CD4-positive, alpha-beta T cell (primary cell): ENCODE data around the gene RGP1. TPM values are rescaled to one million over a fixed set of nuclear protein-coding genes. Genes with fewer than 3 reads are reported as not detected.
A peak's percentile ranks its signal among the peaks of the same experiment; 100 is the strongest.

Experiments used
- ATAC-seq: fragments of 200-7000 bp; cut with Tn5 transposase; one replicate; pipeline ENCODE4 v1.10.0; 2022; ENCODE audit warnings: mild to moderate bottlenecking; ENCODE audit not compliant: poor library complexity
- CTCF ChIA-PET: fragments of 350-600 bp; sonication (Branson Sonifier 250); formaldehyde crosslinking; loops from one replicate; lab custom pipeline; 2021; ENCODE audit warnings: antibody characterized with exemption, inconsistent platforms; lab: Charles Lee
- POLR2A ChIA-PET: fragments of 350-600 bp; sonication (Branson Sonifier 250); formaldehyde crosslinking; loops from one replicate; lab custom pipeline; 2021; ENCODE audit warnings: antibody characterized with exemption, inconsistent platforms; lab: Charles Lee
- DNase-seq, 14 experiments: peaks; one replicate each; pipeline ENCODE4 v3.0.0-alpha.2; 2013 to 2020; ENCODE audit warnings: mixed read lengths in 2 of 14
- H3K27ac ChIP-seq, 2 donors: one replicate each; pipeline versions ENCODE4 v1.5.1 to v1.7.0; 2013; ENCODE audit warnings: low read length in 2 of 2, low read depth in 1 of 2, mild to moderate bottlenecking in 1 of 2
- H3K27me3 ChIP-seq, 2 experiments: 1 replicate in 1 of 2; 2 replicates in 1 of 2; pipeline versions ENCODE4 v1.6.1 to v1.7.0; 2013; ENCODE audit warnings: low read length in 2 of 2, control low read depth in 1 of 2, mild to moderate bottlenecking in 1 of 2, moderate library complexity in 1 of 2; ENCODE audit not compliant: insufficient read depth in 2 of 2, control insufficient read depth in 1 of 2
- H3K36me3 ChIP-seq: one replicate; pipeline ENCODE4 v1.6.1; 2013; ENCODE audit warnings: low read length, control low read depth; ENCODE audit not compliant: insufficient read depth
- H3K4me1 ChIP-seq: one replicate; pipeline ENCODE4 v1.6.1; 2013; ENCODE audit warnings: low read length, control low read depth; ENCODE audit not compliant: insufficient read depth
- H3K4me3 ChIP-seq: one replicate; pipeline ENCODE4 v1.5.1; 2013; ENCODE audit warnings: mild to moderate bottlenecking, low read length, moderate library complexity
- H3K9me3 ChIP-seq, 2 experiments: 1 replicate in 1 of 2; 2 replicates in 1 of 2; pipeline versions ENCODE4 v1.6.1 to v1.7.0; 2013; ENCODE audit warnings: low read length in 2 of 2, mild to moderate bottlenecking in 2 of 2, control low read depth in 1 of 2, moderate library complexity in 1 of 2; ENCODE audit not compliant: control insufficient read depth in 1 of 2, insufficient read depth in 1 of 2
- H3K27ac Mint-ChIP-seq: one replicate; pipeline ENCODE4 v1.8.0; 2020; ENCODE audit warnings: mixed read lengths
- H3K27me3 Mint-ChIP-seq: one replicate; pipeline ENCODE4 v1.8.0; 2021; ENCODE audit warnings: mixed read lengths
- H3K36me3 Mint-ChIP-seq: one replicate; pipeline ENCODE4 v1.8.0; 2021; ENCODE audit warnings: low read depth, mixed read lengths
- H3K4me1 Mint-ChIP-seq: one replicate; pipeline ENCODE4 v1.8.0; 2021; ENCODE audit warnings: low read depth, mixed read lengths
- H3K4me3 Mint-ChIP-seq: one replicate; pipeline ENCODE4 v1.8.0; 2020; ENCODE audit warnings: mild to moderate bottlenecking, mixed read lengths
- H3K9me3 Mint-ChIP-seq: one replicate; pipeline ENCODE4 v1.8.0; 2020; ENCODE audit warnings: mixed read lengths
- intact Hi-C, 2 experiments: fragments of 100-400 bp; cut with DNase I in 1 of 2; cut with micrococcal nuclease in 1 of 2; formaldehyde crosslinking; loops; one replicate each; pipeline versions ENCODE4 v1.15.1 to v1.9.0; 2023 to 2025; cut with DNase I, micrococcal nuclease
- total RNA-seq, 174 experiments: library from RNA in 2 of 174; stranded (reverse) in 2 of 174; gene quantifications; one replicate each; pipeline ENCODE4 v1.2.3 and lab custom pipeline; 2021 to 2026
- TF ChIP-seq, protein P1 (sequence below): fragments of 200-600 bp; IDR thresholded peaks from one replicate; pipeline ENCODE4 v1.8.0; 2022; ENCODE audit warnings: antibody characterized with exemption, mild to moderate bottlenecking

Gene RGP1
- total RNA-seq, 2 experiments from 2014 or later = 12.6 to 13.1 TPM

DNA sequence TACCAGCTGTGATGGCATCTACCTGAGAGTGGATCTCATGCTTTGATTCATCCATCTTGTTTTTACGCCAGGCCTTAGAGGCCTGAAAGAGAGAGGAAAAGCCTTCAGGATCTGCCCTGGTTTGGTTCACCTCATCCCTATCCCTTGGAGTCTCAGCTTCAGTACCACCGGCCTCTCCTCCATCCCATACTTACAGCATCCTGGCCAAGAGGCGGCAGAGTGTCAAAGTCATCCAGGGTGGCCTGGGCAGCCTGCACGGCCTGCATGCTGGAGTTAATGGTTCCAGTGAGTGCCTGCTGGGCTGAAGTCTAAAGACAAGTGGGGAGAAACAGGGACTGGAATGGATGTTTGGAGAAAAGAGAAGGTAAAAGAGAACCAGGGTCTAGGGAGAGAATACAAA, 29.5 kb upstream of the RGP1 start:
- H3K9me3 ChIP-seq = no peaks in the 10 kb centered on the region
- H3K4me1 ChIP-seq = no peaks in the 10 kb centered on the region
- DNase-seq = no peak
- H3K27ac ChIP-seq = no peak overlapping the region
- no peaks in the 10 kb centered on the region for H3K27me3 ChIP-seq
- CTCF ChIA-PET = no interaction called here
- TF ChIP-seq, protein P1, sequence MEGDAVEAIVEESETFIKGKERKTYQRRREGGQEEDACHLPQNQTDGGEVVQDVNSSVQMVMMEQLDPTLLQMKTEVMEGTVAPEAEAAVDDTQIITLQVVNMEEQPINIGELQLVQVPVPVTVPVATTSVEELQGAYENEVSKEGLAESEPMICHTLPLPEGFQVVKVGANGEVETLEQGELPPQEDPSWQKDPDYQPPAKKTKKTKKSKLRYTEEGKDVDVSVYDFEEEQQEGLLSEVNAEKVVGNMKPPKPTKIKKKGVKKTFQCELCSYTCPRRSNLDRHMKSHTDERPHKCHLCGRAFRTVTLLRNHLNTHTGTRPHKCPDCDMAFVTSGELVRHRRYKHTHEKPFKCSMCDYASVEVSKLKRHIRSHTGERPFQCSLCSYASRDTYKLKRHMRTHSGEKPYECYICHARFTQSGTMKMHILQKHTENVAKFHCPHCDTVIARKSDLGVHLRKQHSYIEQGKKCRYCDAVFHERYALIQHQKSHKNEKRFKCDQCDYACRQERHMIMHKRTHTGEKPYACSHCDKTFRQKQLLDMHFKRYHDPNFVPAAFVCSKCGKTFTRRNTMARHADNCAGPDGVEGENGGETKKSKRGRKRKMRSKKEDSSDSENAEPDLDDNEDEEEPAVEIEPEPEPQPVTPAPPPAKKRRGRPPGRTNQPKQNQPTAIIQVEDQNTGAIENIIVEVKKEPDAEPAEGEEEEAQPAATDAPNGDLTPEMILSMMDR = no peak
- intact Hi-C loops = no loop called here
- no peak for ATAC-seq
- no peaks in the 10 kb centered on the region for H3K27me3 Mint-ChIP-seq
- POLR2A ChIA-PET = no interaction called here
- H3K9me3 Mint-ChIP-seq = no peaks in the 10 kb centered on the region
- no peak overlapping the region for H3K4me3 ChIP-seq
- no peak overlapping the region for H3K27ac Mint-ChIP-seq
- H3K36me3 ChIP-seq = peaks cover 99% of the 10 kb centered on the region
- peaks cover 2% of the 10 kb centered on the region for H3K4me1 Mint-ChIP-seq
- H3K36me3 Mint-ChIP-seq = peaks cover 98% of the 10 kb centered on the region
- H3K4me3 Mint-ChIP-seq = no peak overlapping the region

GRCh38 chr9:35723426-35723825, 25.7 kb upstream of the RGP1 start:
- TF ChIP-seq, protein P1 = no peak
- POLR2A ChIA-PET = interaction anchor here (1.0 kb wide), 1 partner anchor 9 kb away, joined by 3 read pairs; the partner anchor contains the start of genes CREB3 and TLN1
- Mint-ChIP-seq H3K27ac (peak overlapping the region; percentile 24), H3K9me3 (no peaks in the 10 kb centered on the region), H3K4me1 (peaks cover 6% of the 10 kb centered on the region), H3K4me3 (no peak overlapping the region), H3K36me3 (peaks cover 81% of the 10 kb centered on the region), H3K27me3 (no peaks in the 10 kb centered on the region)
- DNase-seq (no peak), ATAC-seq (no peak)
- Histone ChIP-seq H3K27ac (no peak overlapping the region), H3K36me3 (peaks cover 92% of the 10 kb centered on the region), H3K9me3 (no peaks in the 10 kb centered on the region), H3K4me1 (peaks cover 25% of the 10 kb centered on the region), H3K4me3 (no peak overlapping the region), H3K27me3 (no peaks in the 10 kb centered on the region)
- CTCF ChIA-PET = no interaction called here
- intact Hi-C loops = no loop called here

GRCh38 chr9:35723908-35724307, 25.2 kb upstream of the RGP1 start:
- H3K4me1 ChIP-seq = peaks cover 30% of the 10 kb centered on the region
- H3K27ac Mint-ChIP-seq = no peak overlapping the region
- H3K4me3 Mint-ChIP-seq = no peak overlapping the region
- ChIA-PET CTCF (interaction anchor here (0.6 kb wide), 1 partner anchor 113 kb away, joined by 3 read pairs; no protein-coding TSS in a partner anchor), POLR2A (interaction anchor here (1.0 kb wide), 1 partner anchor 8 kb away, joined by 3 read pairs; the partner anchor contains the start of genes CREB3 and TLN1)
- intact Hi-C loops = no loop called here
- H3K27me3 ChIP-seq = no peaks in the 10 kb centered on the region
- peaks cover 87% of the 10 kb centered on the region for H3K36me3 ChIP-seq
- DNase-seq (no peak), ATAC-seq (no peak)
- TF ChIP-seq, protein P1 = no peak
- H3K27me3 Mint-ChIP-seq = no peaks in the 10 kb centered on the region
- H3K36me3 Mint-ChIP-seq = peaks cover 78% of the 10 kb centered on the region
- peaks cover 6% of the 10 kb centered on the region for H3K4me1 Mint-ChIP-seq
- H3K4me3 ChIP-seq = no peak overlapping the region
- no peaks in the 10 kb centered on the region for H3K9me3 ChIP-seq
- H3K9me3 Mint-ChIP-seq = no peaks in the 10 kb centered on the region
- no peak overlapping the region for H3K27ac ChIP-seq
